Heart left ventricle (tissue), 13 donors: ENCODE results near the gene MUC4.

ENCODE experiments used
- CTCF ChIP-seq, 12 donors: fragments of 200-600 bp; sonication (generic) in 4 of 12; IDR thresholded peaks; one replicate each; pipeline versions ENCODE4 v1.5.0 to v1.8.0; 2018 to 2022; ENCODE audit warnings: antibody characterized with exemption in 12 of 12, mild to moderate bottlenecking in 5 of 12
- POLR2A ChIP-seq, 2 donors: fragments of 450-650 bp; IDR thresholded peaks; one replicate each; pipeline ENCODE4 v1.6.1; 2017; ENCODE audit warnings: antibody characterized with exemption in 2 of 2, mild to moderate bottlenecking in 2 of 2, moderate library complexity in 2 of 2
- donor health status: ischemic (EF 13 %, LVEDD 7.1; RV severe dilation, severe dysfunction).
- donor health status: DM: no; HTN: yes; CAD: no.
- donor health status: DM: no; HTN: no; CAD: no.
- donor health status: ischemic (EF 25% LVEDD 6.9; RV normal size, moderate dysfunction).
- donor health status: ischemic (EF 25% LVEDD 5.7; RV mildly dilated, moderate dysfunction).
- donor health status: ischemic (EF 35%, LVEDD 5.7; RV mildly dilated, moderate dysfunction).
- donor health status: nonischemic (EF 11% LVEDD 7.7; RV severe dilation, severe dysfunction).
- donor health status: DM: yes; HTN: yes; CAD: no.
- donor health status: PGD.
- donor health status: ischemic (EF 29% LVEDD 5.4; RV normal size, mild dysfunction).
- donor health status: nonischemic (EF 23%, LVEDD 6.1; RV moderate dilation, normal function).

GRCh38 chr3:195828762-195829161 lies 17.0 kb upstream of the MUC4 start:
- TF ChIP-seq CTCF (IDR thresholded peaks at IDR 0.05), result no peak
- TF ChIP-seq POLR2A (IDR thresholded peaks at IDR 0.05), result no peak
